C4-2B (cell line): Measurements from ENCODE around the gene SETD1B.

Source experiments
- H3K27ac ChIP-seq: fragments of 450-650 bp; 2 replicates; pipeline ENCODE4 v1.5.1; 2017
- ZFX ChIP-seq: fragments of 450-650 bp; IDR thresholded peaks from 2 replicates; pipeline ENCODE4 v1.6.1; 2017
- TF ChIP-seq, protein P1 (sequence below): fragments of 450-650 bp; conservative IDR thresholded peaks from 2 replicates; pipeline ENCODE4 v1.5.1; 2017; ENCODE audit warnings: mild to moderate bottlenecking

Gene SETD1B

GRCh38 chr12:121828306-121828705, 24.5 kb downstream of the SETD1B start:
- no peak for TF ChIP-seq ZFX
- TF ChIP-seq, protein P1, sequence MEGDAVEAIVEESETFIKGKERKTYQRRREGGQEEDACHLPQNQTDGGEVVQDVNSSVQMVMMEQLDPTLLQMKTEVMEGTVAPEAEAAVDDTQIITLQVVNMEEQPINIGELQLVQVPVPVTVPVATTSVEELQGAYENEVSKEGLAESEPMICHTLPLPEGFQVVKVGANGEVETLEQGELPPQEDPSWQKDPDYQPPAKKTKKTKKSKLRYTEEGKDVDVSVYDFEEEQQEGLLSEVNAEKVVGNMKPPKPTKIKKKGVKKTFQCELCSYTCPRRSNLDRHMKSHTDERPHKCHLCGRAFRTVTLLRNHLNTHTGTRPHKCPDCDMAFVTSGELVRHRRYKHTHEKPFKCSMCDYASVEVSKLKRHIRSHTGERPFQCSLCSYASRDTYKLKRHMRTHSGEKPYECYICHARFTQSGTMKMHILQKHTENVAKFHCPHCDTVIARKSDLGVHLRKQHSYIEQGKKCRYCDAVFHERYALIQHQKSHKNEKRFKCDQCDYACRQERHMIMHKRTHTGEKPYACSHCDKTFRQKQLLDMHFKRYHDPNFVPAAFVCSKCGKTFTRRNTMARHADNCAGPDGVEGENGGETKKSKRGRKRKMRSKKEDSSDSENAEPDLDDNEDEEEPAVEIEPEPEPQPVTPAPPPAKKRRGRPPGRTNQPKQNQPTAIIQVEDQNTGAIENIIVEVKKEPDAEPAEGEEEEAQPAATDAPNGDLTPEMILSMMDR = no peak

GRCh38 chr12:121828826-121829225, 25.0 kb downstream of the SETD1B start:
- TF ChIP-seq ZFX = no peak
- TF ChIP-seq, protein P1 = no peak
- no peak overlapping the region for H3K27ac ChIP-seq

More at GRCh38 chr12:121828306-121828705, 24.5 kb downstream of the SETD1B start:
- H3K27ac ChIP-seq = no peak overlapping the region

DNA sequence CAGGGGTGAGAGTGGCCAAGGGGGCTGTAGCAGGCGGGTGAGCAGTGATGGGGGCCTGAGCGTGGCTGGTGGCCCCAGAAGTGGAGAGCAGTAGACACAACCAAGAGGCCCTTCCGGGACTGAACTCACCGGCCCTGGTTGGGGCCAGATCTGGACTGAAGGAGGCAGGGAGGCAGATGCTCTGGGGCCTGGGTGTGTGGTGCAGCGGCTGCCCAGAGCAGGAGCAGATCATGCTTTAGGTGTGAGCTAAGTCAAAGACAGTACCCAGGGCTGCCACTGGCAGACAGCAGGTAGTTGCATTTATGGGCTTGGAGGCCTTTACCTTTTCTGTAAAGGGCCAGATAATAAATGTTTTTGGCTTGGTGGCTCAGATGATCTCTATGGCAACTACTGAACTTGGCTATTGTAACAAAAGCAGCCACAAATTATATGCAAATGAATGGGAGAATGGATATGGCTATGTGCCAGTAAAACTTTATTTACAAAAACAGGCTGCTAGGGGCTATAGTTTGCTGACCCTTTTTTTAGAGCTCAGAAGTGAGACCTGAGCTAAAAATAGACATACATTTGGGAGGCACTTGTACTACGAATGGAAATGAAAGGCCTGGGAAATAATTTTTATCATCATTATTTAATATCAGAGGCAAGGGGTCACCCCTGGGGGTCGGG, 25.6 kb downstream of the SETD1B start:
- no peak overlapping the region for H3K27ac ChIP-seq
- no peak for TF ChIP-seq ZFX
- TF ChIP-seq, protein P1 = no peak

- no peak overlapping the region for H3K27ac ChIP-seq
- TF ChIP-seq, protein P1 = no peak
- TF ChIP-seq ZFX = no peak
These were observed 26.3 kb downstream of the SETD1B start for GRCh38 chr12:121830134-121830533.

- TF ChIP-seq, protein P1 = no peak
- no peak for TF ChIP-seq ZFX
- no peak overlapping the region for H3K27ac ChIP-seq
These were observed 26.9 kb downstream of the SETD1B start for GRCh38 chr12:121830588-121831265.

GRCh38 chr12:121831571-121832245, 27.9 kb downstream of the SETD1B start:
- H3K27ac ChIP-seq = no peak overlapping the region
- no peak for TF ChIP-seq ZFX
- TF ChIP-seq, protein P1 = no peak

- TF ChIP-seq, protein P1 = no peak
- TF ChIP-seq ZFX = no peak
- no peak overlapping the region for H3K27ac ChIP-seq
These were observed 33.9 kb downstream of the SETD1B start for GRCh38 chr12:121837680-121838079.
